H9 (cell line): Measurements from ENCODE around the gene EGFR. TPM values are rescaled to one million over a fixed set of nuclear protein-coding genes. Genes with fewer than 3 reads are reported as not detected.

Experiments used
- DNase-seq: peaks from one replicate; pipeline ENCODE4 v3.0.0-alpha.2; 2017
- H2AFZ ChIP-seq: one replicate; pipeline ENCODE4 v1.6.1; 2013; ENCODE audit warnings: mild to moderate bottlenecking, low read length, control low read depth, moderate library complexity
- H2AK5ac ChIP-seq: 2 replicates; pipeline ENCODE4 v1.6.1; 2013; ENCODE audit warnings: low read length, control low read depth, mixed read lengths; ENCODE audit not compliant: insufficient read length
- H2BK120ac ChIP-seq: one replicate; pipeline ENCODE4 v1.6.1; 2013; ENCODE audit warnings: low read depth, mild to moderate bottlenecking, low read length, control low read depth, inconsistent platforms; ENCODE audit not compliant: poor library complexity, severe bottlenecking
- H2BK12ac ChIP-seq: 2 replicates; pipeline ENCODE4 v1.6.1; 2013; ENCODE audit warnings: low read length, control low read depth, mixed read lengths, low read depth; ENCODE audit not compliant: insufficient read length
- H2BK15ac ChIP-seq: 2 replicates; pipeline ENCODE4 v1.6.1; 2013; ENCODE audit warnings: low read depth, low read length, control low read depth
- H2BK20ac ChIP-seq: one replicate; pipeline ENCODE4 v1.6.1; 2013; ENCODE audit warnings: low read depth, mild to moderate bottlenecking, low read length, control low read depth, inconsistent platforms; ENCODE audit not compliant: poor library complexity, severe bottlenecking
- H2BK5ac ChIP-seq: 2 replicates; pipeline ENCODE4 v1.6.1; 2013; ENCODE audit warnings: low read length, control low read depth, mixed read lengths; ENCODE audit not compliant: insufficient read length
- H3K14ac ChIP-seq: 2 replicates; pipeline ENCODE4 v1.6.1; 2013; ENCODE audit warnings: low read length, control low read depth; ENCODE audit not compliant: insufficient read depth
- H3K18ac ChIP-seq: 2 replicates; pipeline ENCODE4 v1.6.1; 2013; ENCODE audit warnings: low read depth, mild to moderate bottlenecking, mixed read lengths, low read length, control low read depth; ENCODE audit not compliant: insufficient read length
- H3K23ac ChIP-seq: 2 replicates; pipeline ENCODE4 v1.6.1; 2013; ENCODE audit warnings: low read length, control low read depth, mixed read lengths, low read depth; ENCODE audit not compliant: insufficient read length
- H3K23me2 ChIP-seq: 2 replicates; pipeline ENCODE4 v1.6.1; 2013; ENCODE audit warnings: low read depth, mild to moderate bottlenecking, mixed read lengths, low read length, control low read depth; ENCODE audit not compliant: insufficient read length, poor library complexity, severe bottlenecking
- H3K27ac ChIP-seq: 2 replicates; pipeline ENCODE4 v1.5.1; 2013; ENCODE audit warnings: low read length, control low read depth, mixed read lengths, low read depth; ENCODE audit not compliant: insufficient read length
- H3K27me3 ChIP-seq: 2 replicates; pipeline ENCODE4 v1.6.1; 2013; ENCODE audit warnings: low read length, control low read depth, inconsistent platforms; ENCODE audit not compliant: insufficient read depth
- H3K4ac ChIP-seq: 2 replicates; pipeline ENCODE4 v1.6.1; 2013; ENCODE audit warnings: low read depth, mild to moderate bottlenecking, control low read depth, inconsistent platforms, low read length, moderate library complexity
- H3K4me1 ChIP-seq: 2 replicates; pipeline ENCODE4 v1.6.1; 2013; ENCODE audit warnings: low read length, control low read depth, inconsistent platforms; ENCODE audit not compliant: insufficient read depth
- H3K4me2 ChIP-seq: 2 replicates; pipeline ENCODE4 v1.6.1; 2013; ENCODE audit warnings: low read length, control low read depth, mixed read lengths; ENCODE audit not compliant: insufficient read length, insufficient read depth
- H3K56ac ChIP-seq: 2 replicates; pipeline ENCODE4 v1.6.1; 2013; ENCODE audit warnings: low read depth, mild to moderate bottlenecking, mixed read lengths, low read length, control low read depth; ENCODE audit not compliant: insufficient read length
- H3K79me1 ChIP-seq: 2 replicates; pipeline ENCODE4 v1.6.1; 2013; ENCODE audit warnings: low read depth, mild to moderate bottlenecking, moderate library complexity, low read length, control low read depth, inconsistent platforms; ENCODE audit not compliant: insufficient read depth, poor library complexity, severe bottlenecking
- H3K79me2 ChIP-seq: 2 replicates; pipeline ENCODE4 v1.6.1; 2013; ENCODE audit warnings: low read length, control low read depth, inconsistent platforms; ENCODE audit not compliant: insufficient read depth
- H3K9ac ChIP-seq: 2 replicates; pipeline ENCODE4 v1.6.1; 2013; ENCODE audit warnings: low read length, control low read depth, mixed read lengths; ENCODE audit not compliant: insufficient read length; ENCODE audit errors: extremely low read depth
- H3K9me3 ChIP-seq: one replicate; pipeline ENCODE4 v1.6.1; 2013; ENCODE audit warnings: low read depth, low read length, inconsistent platforms; ENCODE audit not compliant: control insufficient read depth
- H3T11ph ChIP-seq: one replicate; pipeline ENCODE4 v1.6.1; 2013; ENCODE audit warnings: mild to moderate bottlenecking, low read length, control low read depth, inconsistent platforms
- H4K20me1 ChIP-seq: one replicate; pipeline ENCODE4 v1.6.1; 2013; ENCODE audit not compliant: control insufficient read depth, insufficient read length, insufficient read depth
- H4K5ac ChIP-seq: 2 replicates; pipeline ENCODE4 v1.6.1; 2013; ENCODE audit warnings: low read depth, mild to moderate bottlenecking, mixed read lengths, low read length, control low read depth; ENCODE audit not compliant: insufficient read length
- H4K8ac ChIP-seq: replicated peaks from 2 replicates; pipeline ENCODE4 v1.6.1; 2013; ENCODE audit warnings: low read length, control low read depth, mixed read lengths, low read depth; ENCODE audit not compliant: insufficient read length
- H4K91ac ChIP-seq: 2 replicates; pipeline ENCODE4 v1.6.1; 2013; ENCODE audit warnings: low read depth, mild to moderate bottlenecking, moderate library complexity, mixed read lengths, low read length, control low read depth; ENCODE audit not compliant: insufficient read length
- H3K27ac Mint-ChIP-seq, 3 experiments: 2 replicates in 2 of 3; 3 replicates in 1 of 3; pipeline ENCODE4 v1.8.0; 2020 to 2021; ENCODE audit warnings: mixed read lengths in 3 of 3, mild to moderate bottlenecking in 1 of 3, moderate library complexity in 1 of 3
- H3K27me3 Mint-ChIP-seq: 2 replicates; pipeline ENCODE4 v1.8.0; 2021; ENCODE audit warnings: low read depth, mild to moderate bottlenecking, moderate library complexity, mixed read lengths
- H3K36me3 Mint-ChIP-seq, 3 experiments: 2 replicates in 2 of 3; 3 replicates in 1 of 3; pipeline ENCODE4 v1.8.0; 2020 to 2021; ENCODE audit warnings: low read depth in 3 of 3, mixed read lengths in 3 of 3; ENCODE audit not compliant: insufficient read depth in 1 of 3
- H3K4me1 Mint-ChIP-seq, 2 experiments: 2 replicates each; pipeline ENCODE4 v1.8.0; 2020; ENCODE audit warnings: mixed read lengths in 2 of 2
- H3K4me3 Mint-ChIP-seq, 2 experiments: 2 replicates in 1 of 2; 3 replicates in 1 of 2; pipeline ENCODE4 v1.8.0; 2020 to 2021; ENCODE audit warnings: mild to moderate bottlenecking in 2 of 2, mixed read lengths in 2 of 2, moderate library complexity in 1 of 2
- H3K9me3 Mint-ChIP-seq, 2 experiments: 2 replicates in 1 of 2; 3 replicates in 1 of 2; pipeline ENCODE4 v1.8.0; 2020; ENCODE audit warnings: mild to moderate bottlenecking in 2 of 2, mixed read lengths in 2 of 2, moderate library complexity in 1 of 2
- CTCF ChIP-seq: fragments of 200-600 bp; sonication (generic); conservative IDR thresholded peaks from 3 replicates; pipeline ENCODE4 v1.8.0; 2021; ENCODE audit warnings: antibody characterized with exemption, mild to moderate bottlenecking
- WGBS: extraction: QIAGEN DNeasy Blood & Tissue Kit; methylation state at CpG from one replicate; pipeline ENCODE4 v1.1.7; 2013; ENCODE audit warnings: missing lambda C conversion rate, low lambda C conversion rate, mixed read lengths; ENCODE audit not compliant: insufficient read length; ENCODE audit errors: extremely low coverage; 5-methylcytosine and 5-hydroxymethylcytosine counted together
- total RNA-seq: library from RNA; stranded (reverse); gene quantifications from 2 replicates; pipeline ENCODE4 v1.2.1, GENCODE V29; 2021

EGFR gene
- total RNA-seq, 1 experiment from 2014 or later, result 3.3 TPM

- no peaks in the 10 kb centered on the region for H3K9me3 Mint-ChIP-seq
- H3K27me3 Mint-ChIP-seq, result no peaks in the 10 kb centered on the region
- no peaks in the 10 kb centered on the region for H3K79me2 ChIP-seq
- H3K4me3 Mint-ChIP-seq, result no peak overlapping the region
- H3K14ac ChIP-seq, result no peak overlapping the region
- no peak overlapping the region for H3K4me2 ChIP-seq
- peaks cover 8 to 10% of the 10 kb centered on the region in 2 experiments; a peak in 2 of 4 replicates for H3K4me1 Mint-ChIP-seq
- no peak for TF ChIP-seq CTCF
- no CpG with 5 or more reads among the region's 3 CpGs for WGBS
- H4K5ac ChIP-seq, result no peak overlapping the region
- H2BK120ac ChIP-seq, result no peak overlapping the region
- no peak overlapping the region for H4K91ac ChIP-seq
- H2BK20ac ChIP-seq, result no peak overlapping the region
- no peak overlapping the region; a peak in 1 of 7 replicates for H3K27ac Mint-ChIP-seq
- no peak for DNase-seq
- no peak overlapping the region for H2BK5ac ChIP-seq
- H3T11ph ChIP-seq, result no peak overlapping the region
- no peak overlapping the region for H2AK5ac ChIP-seq
- no peak overlapping the region for H3K4ac ChIP-seq
- no peaks in the 10 kb centered on the region for H3K27me3 ChIP-seq
- no peaks in the 10 kb centered on the region for H3K9me3 ChIP-seq
- no peak overlapping the region for H3K9ac ChIP-seq
- no peaks in the 10 kb centered on the region for H3K36me3 Mint-ChIP-seq
- H3K56ac ChIP-seq, result no peak overlapping the region
- no peak overlapping the region for H2AFZ ChIP-seq
- no peaks in the 10 kb centered on the region for H3K23me2 ChIP-seq
- no peaks in the 10 kb centered on the region for H4K20me1 ChIP-seq
- no peak overlapping the region for H3K23ac ChIP-seq
- no peak overlapping the region for H3K18ac ChIP-seq
- H2BK15ac ChIP-seq, result no peak overlapping the region
- H3K4me1 ChIP-seq, result no peaks in the 10 kb centered on the region
- H3K79me1 ChIP-seq, result no peaks in the 10 kb centered on the region
- H4K8ac ChIP-seq, result no peak overlapping the region
- H3K27ac ChIP-seq, result no peak overlapping the region
- H2BK12ac ChIP-seq, result no peak overlapping the region
These were observed 74.2 kb downstream of the EGFR start for GRCh38 chr7:55092975-55093373.
